ENCODE results near the gene KDM7A.
A peak's percentile ranks its signal among the peaks of the same experiment; 100 is the strongest.

The KDM7A gene

GRCh38 chr7:140201393-140201792 lies 24.6 kb upstream of the KDM7A start:
- no peak for DNase-seq

GRCh38 chr7:140200061-140200989 lies 23.5 kb upstream of the KDM7A start:
- DNase-seq = peak; percentile 80

GRCh38 chr7:140197938-140198337 lies 21.2 kb upstream of the KDM7A start:
- no peak for DNase-seq

- no peak for DNase-seq
These were observed 20.6 kb upstream of the KDM7A start for GRCh38 chr7:140197218-140197890.

- peak; percentile 55 for DNase-seq
These were observed 19.8 kb upstream of the KDM7A start for GRCh38 chr7:140196361-140197217.

- DNase-seq = no peak
These were observed 19.1 kb upstream of the KDM7A start for GRCh38 chr7:140195859-140196258.

- no peak for DNase-seq
These were observed 15.8 kb upstream of the KDM7A start for GRCh38 chr7:140192620-140193019.

GRCh38 chr7:140192176-140192575 lies 15.4 kb upstream of the KDM7A start:
- DNase-seq = no peak

- DNase-seq = no peak
These were observed 13.8 kb upstream of the KDM7A start for GRCh38 chr7:140190588-140190987.

- DNase-seq = no peak
These were observed 13.1 kb upstream of the KDM7A start for GRCh38 chr7:140189917-140190316.

GRCh38 chr7:140182917-140183316 lies 6.1 kb upstream of the KDM7A start:
- no peak for DNase-seq

GRCh38 chr7:140179339-140179738 lies 2.6 kb upstream of the KDM7A start:
- no peak for DNase-seq

- peak; percentile 11 for DNase-seq
These were observed 571 bp downstream of the KDM7A start for GRCh38 chr7:140176122-140176701.

GRCh38 chr7:140175221-140176121 lies 1.3 kb downstream of the KDM7A start:
- DNase-seq = peak; percentile 94

GRCh38 chr7:140174217-140174616 lies 2.6 kb downstream of the KDM7A start:
- DNase-seq = no peak

- no peak for DNase-seq
These were observed 6.4 kb downstream of the KDM7A start for GRCh38 chr7:140170375-140170774.

GRCh38 chr7:140168816-140169215 lies 8.0 kb downstream of the KDM7A start:
- DNase-seq = no peak

- peak; percentile 81 for DNase-seq
These were observed 11.4 kb downstream of the KDM7A start for GRCh38 chr7:140165422-140165821.

- peak; percentile 16 for DNase-seq
These were observed 14.7 kb downstream of the KDM7A start for GRCh38 chr7:140162081-140162480.

- DNase-seq = no peak
These were observed 15.7 kb downstream of the KDM7A start for GRCh38 chr7:140161047-140161446.

GRCh38 chr7:140160308-140160707 lies 16.5 kb downstream of the KDM7A start:
- DNase-seq = no peak

All from fibroblast of skin of back (primary cell).